ENCODE results near the gene KIF27.
"Not testable (repeated sequence)": the region's sequence is repeated elsewhere in the genome, so short reads cannot be mapped to it uniquely, and the experiment has no call there.

KIF27 gene

GRCh38 chr9:83804454-83804853 is 116.8 kb downstream of the KIF27 start:
- DNase-seq: not testable (repeated sequence)

- DNase-seq: not testable (repeated sequence)
Measured at GRCh38 chr9:83803941-83804340, 117.3 kb downstream of the KIF27 start.

GRCh38 chr9:83800236-83801033 is 120.8 kb downstream of the KIF27 start:
- no peak for DNase-seq

GRCh38 chr9:83794051-83794450 is 127.2 kb downstream of the KIF27 start:
- DNase-seq: no peak

- DNase-seq: no peak
Measured at GRCh38 chr9:83792746-83793145, 128.5 kb downstream of the KIF27 start.

Data from NCI-H524 (cell line).